Stimulated activated naive B cell treated with anti-CD40 and anti-IgM and Interleukin-4, amounts not matched to agents 10 μg/mL and 1 μg/mL and 100 μg/mL, for 72 hours (primary cell): ENCODE measurements around the gene SNRPF.
A peak's percentile ranks its signal among the peaks of the same experiment; 100 is the strongest.
"Not testable (repeated sequence)": the region's sequence is repeated elsewhere in the genome, so short reads cannot be mapped to it uniquely, and the experiment has no call there.

Source experiments
- ATAC-seq, 2 donors: fragments of 150-1000 bp; cut with Tn5 transposase; replicated peaks; 2 replicates each; pipeline ENCODE4 v1.10.0; 2021; ENCODE audit warnings: moderate library complexity in 1 of 2
- DNase-seq: peaks from one replicate; pipeline ENCODE4 v3.0.0; 2021
- H3K27ac Mint-ChIP-seq: one replicate; pipeline ENCODE4 v1.8.0; 2022; ENCODE audit warnings: mild to moderate bottlenecking, mixed read lengths
- H3K27me3 Mint-ChIP-seq, 2 donors: one replicate each; pipeline ENCODE4 v1.8.0; 2022; ENCODE audit warnings: mixed read lengths in 2 of 2
- H3K36me3 Mint-ChIP-seq, 2 donors: one replicate each; pipeline ENCODE4 v1.8.0; 2022; ENCODE audit warnings: mixed read lengths in 2 of 2, mild to moderate bottlenecking in 1 of 2
- H3K4me1 Mint-ChIP-seq, 2 donors: one replicate each; pipeline ENCODE4 v1.8.0; 2022; ENCODE audit warnings: mixed read lengths in 2 of 2, mild to moderate bottlenecking in 1 of 2
- H3K4me3 Mint-ChIP-seq, 2 donors: one replicate each; pipeline ENCODE4 v1.8.0; 2022; ENCODE audit warnings: mild to moderate bottlenecking in 2 of 2, mixed read lengths in 2 of 2, moderate library complexity in 1 of 2
- H3K9me3 Mint-ChIP-seq, 2 donors: one replicate each; pipeline ENCODE4 v1.8.0; 2022; ENCODE audit warnings: mixed read lengths in 2 of 2, mild to moderate bottlenecking in 1 of 2

Gene SNRPF

DNA sequence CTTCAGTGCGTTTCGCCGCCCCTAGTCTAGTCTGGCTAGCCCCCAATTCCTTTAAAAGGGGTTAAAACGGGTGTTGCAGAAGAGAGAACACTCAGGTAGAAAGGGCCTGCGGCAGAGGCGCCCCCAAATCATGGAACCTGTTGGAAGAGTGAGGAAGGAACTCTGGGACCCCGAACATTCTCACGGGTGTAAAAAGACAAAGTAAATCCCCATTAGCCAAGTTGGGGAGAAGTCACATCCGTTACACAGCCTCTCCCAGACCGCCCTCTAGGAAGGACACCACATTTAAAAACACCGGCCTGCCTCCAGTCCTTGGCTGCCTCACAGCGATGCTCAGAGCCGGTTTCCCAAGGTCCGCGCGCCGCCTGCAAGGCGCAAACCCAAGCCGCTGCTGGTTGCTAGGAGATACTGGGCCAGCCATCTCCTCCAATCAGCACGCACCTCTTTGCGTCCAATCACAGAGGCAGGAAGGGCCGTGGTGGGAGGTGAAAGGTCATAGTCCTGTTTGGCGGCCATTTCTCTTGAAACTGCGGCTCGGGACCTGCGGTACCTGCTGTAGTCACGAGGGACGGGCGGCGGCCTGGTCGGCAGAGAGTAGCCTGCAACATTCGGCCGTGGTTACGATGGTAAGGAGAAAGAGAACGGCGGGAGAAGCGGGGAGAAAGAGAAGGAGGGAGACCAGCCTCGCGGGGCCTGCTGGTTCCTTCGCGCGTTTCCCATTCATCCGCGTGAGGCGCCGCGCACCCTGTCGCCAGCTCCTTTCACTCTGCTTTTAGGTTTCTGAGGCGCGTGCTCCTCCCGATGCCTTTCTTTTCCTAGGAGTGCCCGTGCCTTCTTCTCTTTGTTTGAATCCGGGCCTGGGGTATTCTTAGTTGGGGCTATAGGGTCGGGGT lies at the start of gene SNRPF:
SNRPF (plus strand) TSS at position 502 of the 893 bp plus-strand sequence; CDS start at position 624, 122 bp downstream.
- no peaks in the 10 kb centered on the region for H3K9me3 Mint-ChIP-seq
- peaks cover 4 to 12% of the 10 kb centered on the region in 2 donors for H3K4me1 Mint-ChIP-seq
- no peak within 1 kb of the TSS for H3K4me3 Mint-ChIP-seq
- peaks cover 7 to 15% of the 10 kb centered on the region in 2 donors for H3K27me3 Mint-ChIP-seq
- peaks cover 14 to 26% of the 10 kb centered on the region in 2 donors for H3K36me3 Mint-ChIP-seq
- DNase-seq (peak; percentile 95), ATAC-seq (peak; percentile 99)
- no peak within 1 kb of the TSS for H3K27ac Mint-ChIP-seq

DNA sequence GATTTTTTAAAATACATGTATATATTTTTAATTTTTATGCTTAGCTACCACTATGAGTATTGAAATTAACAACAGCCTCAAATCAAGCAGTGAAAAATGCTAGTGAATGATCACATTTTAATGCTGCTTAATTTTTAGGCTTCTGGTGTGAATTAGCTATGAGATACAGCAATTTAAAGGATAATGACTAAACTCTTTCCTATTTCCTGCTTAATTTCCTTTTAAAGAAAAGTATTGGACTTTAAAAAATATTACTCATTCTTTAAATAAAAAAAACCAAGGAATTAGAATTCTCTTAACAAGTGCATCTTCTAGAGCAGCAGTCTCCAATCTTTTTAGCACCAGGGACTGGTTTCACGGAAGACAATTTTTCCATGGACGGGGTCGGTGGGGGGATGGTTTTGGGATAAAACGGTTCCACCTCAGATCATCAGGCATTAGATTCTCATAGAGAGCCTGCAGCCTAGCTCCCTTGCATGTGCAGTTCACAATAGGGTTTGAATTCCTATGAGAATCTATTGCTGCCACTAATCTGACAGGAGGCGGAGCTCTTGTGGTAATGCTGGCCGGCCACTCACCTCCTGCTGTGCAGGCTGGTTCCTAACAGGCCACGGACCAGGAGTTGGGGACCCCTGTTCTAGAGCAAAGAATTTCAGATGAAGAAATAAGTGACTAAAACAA lies 49.6 kb upstream of the SNRPF start:
- DNase-seq (no peak), ATAC-seq (no peak)
- Mint-ChIP-seq H3K27ac (no peak overlapping the region), H3K4me1 (no peaks in the 10 kb centered on the region), H3K4me3 (no peak overlapping the region), H3K27me3 (peaks cover 28 to 33% of the 10 kb centered on the region in 2 donors), H3K9me3 (no peaks in the 10 kb centered on the region), H3K36me3 (no peaks in the 10 kb centered on the region)

DNA sequence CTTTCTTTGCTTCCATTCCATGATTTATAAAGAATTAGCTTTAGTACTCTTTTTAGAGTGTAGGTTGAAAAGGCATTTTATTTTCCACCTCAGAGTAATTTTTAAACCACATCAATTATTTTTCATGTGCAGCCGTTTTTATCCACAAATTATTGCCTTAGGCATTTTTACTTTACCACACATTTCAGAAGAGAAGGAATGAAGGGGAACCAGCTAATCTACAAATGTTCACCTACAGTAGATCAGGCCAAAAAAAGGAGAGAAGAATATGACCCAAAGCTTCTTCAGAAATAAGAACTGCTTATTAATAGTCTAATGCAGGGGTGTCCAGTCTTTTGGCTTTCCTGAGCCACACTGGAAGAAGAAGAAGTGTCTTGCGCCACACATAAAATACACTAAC lies 48.3 kb upstream of the SNRPF start:
- H3K27me3 Mint-ChIP-seq: peaks cover 26 to 33% of the 10 kb centered on the region in 2 donors
- DNase-seq (no peak), ATAC-seq (no peak)
- H3K4me1 Mint-ChIP-seq: no peaks in the 10 kb centered on the region
- H3K9me3 Mint-ChIP-seq: no peaks in the 10 kb centered on the region
- H3K4me3 Mint-ChIP-seq: no peak overlapping the region
- H3K36me3 Mint-ChIP-seq: no peaks in the 10 kb centered on the region
- no peak overlapping the region for H3K27ac Mint-ChIP-seq

DNA sequence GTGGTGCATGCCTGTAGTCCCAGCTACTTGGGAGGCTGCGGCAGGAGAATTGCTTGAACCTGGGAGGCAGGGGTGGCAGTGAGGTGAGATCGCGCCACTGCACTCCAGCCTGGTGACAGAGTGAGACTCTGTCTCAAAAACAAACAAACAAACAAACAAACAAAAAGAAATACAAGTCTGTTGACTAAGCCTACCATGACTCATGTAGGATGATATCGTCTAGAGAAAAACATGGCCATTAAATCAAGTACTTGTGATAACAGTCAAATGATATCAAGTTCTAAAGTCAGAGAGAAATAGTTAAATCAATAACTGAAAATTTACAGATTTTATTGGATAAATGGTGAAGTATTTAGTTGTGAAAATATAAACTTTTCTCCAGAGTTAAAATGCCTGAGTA lies 46.6 kb upstream of the SNRPF start:
- not testable (repeated sequence) for H3K36me3 Mint-ChIP-seq, H3K4me1 Mint-ChIP-seq, H3K4me3 Mint-ChIP-seq, DNase-seq, ATAC-seq, H3K9me3 Mint-ChIP-seq, H3K27ac Mint-ChIP-seq
- H3K27me3 Mint-ChIP-seq: peaks cover 19 to 29% of the 10 kb centered on the region in 2 donors

DNA sequence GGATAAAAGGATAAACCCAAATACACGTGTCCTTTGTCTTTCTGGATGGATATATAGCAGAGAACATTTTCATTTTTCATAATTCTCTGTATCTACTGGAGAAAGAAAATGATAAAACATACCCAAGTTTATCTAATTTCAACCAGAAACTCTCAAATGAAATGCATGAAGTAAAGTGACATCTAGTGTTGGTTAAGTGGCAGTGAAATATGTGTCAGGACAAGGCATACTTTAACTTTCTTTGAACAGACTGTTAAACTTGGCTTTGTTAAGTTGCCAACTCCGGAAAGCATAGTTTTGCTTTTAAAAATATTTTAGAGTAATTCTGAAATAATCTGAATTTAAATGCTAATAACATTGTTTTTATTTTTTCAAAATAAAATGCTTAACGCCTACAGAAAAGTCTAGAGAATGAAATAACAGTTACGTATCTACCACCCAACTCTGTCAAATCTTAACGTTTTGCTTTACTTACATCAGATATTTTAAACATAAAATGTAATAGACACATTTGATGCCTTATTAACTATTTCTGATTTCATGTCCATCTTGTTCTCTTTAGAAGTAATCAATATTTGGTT lies 43.0 kb upstream of the SNRPF start:
- no peak for DNase-seq
- Mint-ChIP-seq H3K9me3 (no peaks in the 10 kb centered on the region), H3K36me3 (no peaks in the 10 kb centered on the region), H3K4me3 (no peak overlapping the region), H3K27ac (no peak overlapping the region), H3K4me1 (no peaks in the 10 kb centered on the region), H3K27me3 (peaks cover 9 to 19% of the 10 kb centered on the region in 2 donors)
- no peak for ATAC-seq

DNA sequence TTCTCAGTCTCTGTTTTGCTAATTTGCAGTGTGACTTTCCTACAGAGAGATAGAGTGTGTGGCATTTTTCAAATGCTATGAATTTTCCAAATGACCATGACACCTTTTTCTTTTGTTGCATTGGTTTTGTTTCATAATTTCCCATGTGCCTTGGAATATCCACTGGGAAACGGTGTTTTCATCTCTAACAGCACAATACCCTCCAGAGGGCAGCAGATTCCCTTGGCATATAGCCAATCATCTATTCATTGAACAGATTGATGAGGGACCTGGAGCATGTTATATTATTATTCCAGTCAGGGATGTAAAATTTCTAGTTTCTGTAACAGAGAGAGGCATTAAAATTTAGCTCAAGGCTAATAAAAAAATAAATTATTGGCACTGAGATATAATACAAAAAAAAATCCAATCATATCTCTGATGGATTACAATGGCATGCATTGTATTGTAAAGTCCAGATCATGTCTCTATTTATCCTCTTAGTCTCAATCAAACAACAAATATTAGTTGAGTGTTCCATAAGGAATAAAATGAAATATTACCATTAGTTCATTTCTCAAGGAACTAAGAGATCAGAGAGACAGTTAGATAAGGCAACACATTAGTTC lies 38.6 kb upstream of the SNRPF start:
- ATAC-seq: no peak
- H3K4me3 Mint-ChIP-seq: no peak overlapping the region

DNA sequence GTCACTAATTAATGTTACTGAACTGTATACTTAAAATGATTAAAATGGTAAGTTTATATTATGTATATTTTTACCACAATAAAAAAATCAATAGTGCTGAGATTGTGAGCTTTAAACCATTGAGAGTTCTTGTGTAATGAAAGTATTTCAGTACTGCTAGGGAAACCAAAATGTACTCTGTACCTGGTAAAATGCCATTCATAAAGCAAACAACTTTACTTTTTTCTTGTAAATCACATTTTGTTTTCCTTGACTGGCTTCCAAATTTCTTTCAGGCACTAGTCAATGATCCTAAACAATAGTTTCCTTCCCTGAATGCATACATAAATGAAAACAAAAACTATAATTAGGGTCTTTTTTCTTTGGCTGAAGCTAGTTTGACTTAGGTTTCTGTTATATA lies 29.4 kb upstream of the SNRPF start:
- H3K4me1 Mint-ChIP-seq: no peaks in the 10 kb centered on the region
- H3K4me3 Mint-ChIP-seq: no peak overlapping the region
- ATAC-seq (no peak), DNase-seq (no peak)
- peaks cover 24% of the 10 kb centered on the region in 2 donors for H3K27me3 Mint-ChIP-seq
- no peak overlapping the region for H3K27ac Mint-ChIP-seq
- H3K36me3 Mint-ChIP-seq: no peaks in the 10 kb centered on the region
- H3K9me3 Mint-ChIP-seq: no peaks in the 10 kb centered on the region

More for the DNA sequence above, 38.6 kb upstream of the SNRPF start:
- Mint-ChIP-seq H3K4me1 (no peaks in the 10 kb centered on the region), H3K36me3 (no peaks in the 10 kb centered on the region), H3K27me3 (peaks cover 9 to 20% of the 10 kb centered on the region in 2 donors), H3K27ac (no peak overlapping the region), H3K9me3 (no peaks in the 10 kb centered on the region)
- no peak for DNase-seq

DNA sequence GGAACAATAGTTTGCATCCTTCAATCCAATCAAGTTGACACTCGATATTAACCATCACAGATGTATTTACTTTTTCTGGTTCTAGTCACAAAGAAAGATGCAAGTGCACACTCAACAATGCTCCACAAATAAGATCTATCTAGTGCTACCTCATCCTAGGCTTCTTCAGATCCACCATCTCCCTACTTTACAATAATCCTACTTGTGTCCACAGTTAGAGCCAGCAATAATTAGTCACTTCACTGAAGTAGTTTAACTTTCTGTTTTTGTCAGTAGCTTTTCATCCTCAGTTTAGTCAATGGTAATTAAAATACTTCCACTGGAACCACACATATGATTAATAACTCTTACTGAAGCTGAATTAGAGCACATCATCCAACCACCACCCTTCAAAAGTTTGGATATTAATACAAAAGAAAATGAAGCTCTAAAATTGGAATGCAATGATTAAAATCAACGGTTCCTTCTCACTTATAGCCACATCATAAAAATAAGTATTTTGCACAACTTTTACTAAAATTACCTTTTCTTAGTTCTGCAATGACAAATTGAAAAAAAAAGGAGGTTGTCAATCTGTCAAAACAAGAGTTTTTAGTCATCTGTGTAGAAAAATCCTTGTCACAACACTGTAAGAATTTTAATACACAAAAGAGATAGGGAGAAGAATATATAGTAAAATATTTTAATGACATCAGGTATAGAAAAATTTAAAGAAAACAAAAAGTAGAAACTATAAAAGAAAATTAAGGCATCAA lies 28.2 kb upstream of the SNRPF start:
- DNase-seq (no peak), ATAC-seq (no peak)
- Mint-ChIP-seq H3K4me1 (no peaks in the 10 kb centered on the region), H3K4me3 (no peak overlapping the region), H3K27me3 (peaks cover 20 to 22% of the 10 kb centered on the region in 2 donors), H3K36me3 (no peaks in the 10 kb centered on the region), H3K9me3 (no peaks in the 10 kb centered on the region), H3K27ac (no peak overlapping the region)

DNA sequence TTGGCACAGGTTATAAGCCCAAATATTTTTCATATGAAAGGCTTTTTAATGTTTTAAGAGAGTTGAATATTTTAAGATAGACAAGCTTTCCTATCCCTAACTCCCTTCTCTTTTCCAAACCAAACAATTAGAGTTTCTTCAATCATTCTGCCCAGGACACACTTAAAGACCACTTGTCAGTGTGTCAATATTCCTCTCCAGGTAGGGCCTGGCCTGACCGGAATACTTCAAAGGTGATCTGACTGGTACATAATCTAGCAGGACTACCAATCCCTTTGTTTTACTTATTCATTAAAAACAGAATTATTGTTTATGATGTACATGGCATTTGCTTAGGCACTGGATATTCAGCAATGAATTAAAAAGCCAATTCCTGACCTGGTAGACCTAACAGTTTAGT lies 24.2 kb upstream of the SNRPF start:
- no peaks in the 10 kb centered on the region for H3K36me3 Mint-ChIP-seq
- DNase-seq: no peak
- H3K27ac Mint-ChIP-seq: no peak overlapping the region
- H3K4me3 Mint-ChIP-seq: no peak overlapping the region
- no peak for ATAC-seq
- peaks cover 0 to 1% of the 10 kb centered on the region in 2 donors for H3K4me1 Mint-ChIP-seq
- H3K9me3 Mint-ChIP-seq: no peaks in the 10 kb centered on the region
- H3K27me3 Mint-ChIP-seq: peaks cover 19 to 40% of the 10 kb centered on the region in 2 donors

DNA sequence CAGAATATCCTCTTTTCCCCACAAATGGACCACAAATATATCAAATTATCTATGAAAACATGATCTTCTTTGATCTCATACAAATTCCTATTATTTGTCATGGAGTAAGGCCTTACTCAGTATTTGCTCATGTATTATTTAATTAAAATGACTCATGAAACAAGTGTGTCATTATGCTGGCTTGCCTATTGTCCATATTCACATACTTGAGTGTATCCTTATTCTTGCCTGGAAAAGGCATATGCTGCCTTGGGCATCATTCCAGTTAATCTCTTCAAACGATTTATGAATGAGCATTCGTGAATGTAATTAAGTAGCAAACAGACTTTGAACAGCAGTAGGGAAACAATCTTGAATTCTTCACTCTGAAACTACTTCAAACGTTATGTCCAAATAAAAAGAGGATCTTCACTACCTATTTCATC lies 22.6 kb upstream of the SNRPF start:
- Mint-ChIP-seq H3K36me3 (no peaks in the 10 kb centered on the region), H3K9me3 (no peaks in the 10 kb centered on the region)

DNA sequence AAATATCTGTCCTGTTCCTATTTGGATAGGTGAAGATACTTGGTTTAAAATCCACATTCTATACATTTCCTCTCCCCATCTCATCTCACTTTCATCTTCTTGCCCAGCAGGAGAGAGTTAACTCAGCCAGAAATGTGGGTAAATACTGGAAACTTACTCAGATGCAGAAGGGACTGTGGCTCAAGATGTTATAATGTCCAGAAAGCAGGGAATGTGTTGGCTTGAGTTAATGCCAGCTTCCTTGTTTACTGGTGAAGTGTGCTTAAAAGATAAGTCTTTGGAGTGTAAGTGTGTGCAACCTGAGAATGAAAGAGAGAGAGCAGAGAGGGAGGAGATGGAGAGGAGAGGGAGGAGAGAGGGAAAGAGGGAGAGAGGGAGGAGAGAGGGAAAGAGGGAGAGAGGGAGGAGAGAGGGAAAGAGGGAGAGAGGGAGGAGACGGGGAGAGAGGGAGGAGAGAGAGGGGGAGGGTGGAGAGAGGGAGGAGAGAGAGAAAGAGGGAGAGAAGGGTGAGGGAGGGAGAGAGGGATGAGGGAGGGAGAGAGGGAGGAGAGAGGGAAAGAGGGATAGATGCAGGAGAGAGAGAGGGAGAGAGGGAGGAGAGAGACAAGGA lies 22.0 kb upstream of the SNRPF start:
- DNase-seq (no peak), ATAC-seq (no peak)
- Mint-ChIP-seq H3K4me3 (no peak overlapping the region), H3K36me3 (no peaks in the 10 kb centered on the region), H3K27ac (no peak overlapping the region), H3K27me3 (peaks cover 19 to 36% of the 10 kb centered on the region in 2 donors), H3K9me3 (no peaks in the 10 kb centered on the region), H3K4me1 (peaks cover 0 to 1% of the 10 kb centered on the region in 2 donors)

More for the DNA sequence above, 22.6 kb upstream of the SNRPF start:
- H3K4me3 Mint-ChIP-seq: no peak overlapping the region
- no peak for ATAC-seq
- H3K27ac Mint-ChIP-seq: no peak overlapping the region
- peaks cover 0 to 1% of the 10 kb centered on the region in 2 donors for H3K4me1 Mint-ChIP-seq
- H3K27me3 Mint-ChIP-seq: peaks cover 19 to 36% of the 10 kb centered on the region in 2 donors
- no peak for DNase-seq

DNA sequence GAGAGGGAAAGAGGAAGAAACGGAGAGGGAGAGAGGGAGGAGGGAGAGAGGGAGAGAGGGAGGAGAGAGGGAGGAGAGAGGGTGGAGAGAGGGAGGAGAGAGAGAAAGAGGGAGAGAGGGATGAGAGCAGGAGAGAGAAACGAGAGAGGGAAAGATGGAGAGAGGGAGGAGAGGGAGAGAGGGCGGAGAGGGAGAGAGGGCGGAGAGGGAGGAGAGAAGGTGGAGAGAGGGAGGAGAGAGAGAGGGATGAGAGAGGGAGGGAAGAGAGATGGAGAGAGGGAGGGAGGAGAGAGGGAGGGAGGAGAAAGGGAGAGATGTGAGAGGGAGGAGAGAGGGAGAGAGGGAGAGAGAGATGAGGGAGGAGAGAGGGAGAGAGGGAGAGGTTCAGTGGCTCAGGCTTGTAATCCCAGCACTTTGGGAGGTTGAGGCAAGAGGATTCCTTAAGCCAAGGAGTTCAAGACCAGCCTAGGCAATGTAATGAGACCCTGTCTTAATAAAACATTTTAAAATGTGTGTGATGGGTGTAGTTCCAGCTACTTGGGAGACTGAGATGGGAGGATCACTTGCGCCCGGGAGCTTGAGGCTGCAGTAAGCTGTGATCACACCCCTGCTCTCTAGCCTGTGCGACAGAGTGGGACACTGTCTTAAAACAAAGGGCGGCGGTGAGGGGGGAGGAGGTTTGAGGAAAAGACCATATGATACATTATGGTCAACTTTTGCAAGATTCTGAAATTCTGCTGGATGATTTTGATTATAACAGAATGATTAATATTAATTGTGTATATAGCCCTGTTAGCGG lies 21.3 kb upstream of the SNRPF start:
- Mint-ChIP-seq H3K27me3 (peaks cover 15 to 32% of the 10 kb centered on the region in 2 donors), H3K4me3 (no peak overlapping the region), H3K4me1 (peaks cover 0 to 1% of the 10 kb centered on the region in 2 donors), H3K9me3 (no peaks in the 10 kb centered on the region), H3K27ac (no peak overlapping the region), H3K36me3 (no peaks in the 10 kb centered on the region)
- ATAC-seq (no peak), DNase-seq (no peak)

DNA sequence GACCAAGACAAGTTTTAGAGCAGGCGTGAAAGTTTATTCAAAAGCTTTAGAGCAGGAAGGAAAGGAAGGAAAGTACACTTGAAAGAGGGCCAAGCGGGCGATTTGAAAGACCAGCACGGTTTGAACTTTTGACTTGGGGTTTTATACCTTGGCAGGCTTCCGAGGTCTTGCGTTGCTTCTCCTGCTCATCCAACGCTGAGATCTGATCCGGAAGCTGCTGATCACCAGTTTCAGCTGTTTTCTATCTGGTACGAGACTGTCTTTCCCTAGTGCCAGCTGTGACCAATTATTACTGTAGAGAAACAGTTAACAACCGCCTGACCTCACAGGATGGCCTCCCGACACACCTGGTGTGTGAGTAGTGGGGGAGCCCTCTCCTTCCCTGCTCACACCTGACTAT lies 20.6 kb upstream of the SNRPF start:
- H3K4me1 Mint-ChIP-seq: peaks cover 0 to 1% of the 10 kb centered on the region in 2 donors
- DNase-seq (no peak), ATAC-seq (no peak)
- H3K36me3 Mint-ChIP-seq: no peaks in the 10 kb centered on the region
- H3K4me3 Mint-ChIP-seq: no peak overlapping the region
- H3K27me3 Mint-ChIP-seq: peaks cover 14 to 35% of the 10 kb centered on the region in 2 donors
- no peak overlapping the region for H3K27ac Mint-ChIP-seq
- no peaks in the 10 kb centered on the region for H3K9me3 Mint-ChIP-seq
